BE2C (cell line): ENCODE data around the gene RAPGEF2.
"Not testable (repeated sequence)": the region's sequence is repeated elsewhere in the genome, so short reads cannot be mapped to it uniquely, and the experiment has no call there.

Source experiments
- DNase-seq: peaks from one replicate; pipeline ENCODE4 v3.0.0-alpha.2; 2020
- H3K27me3 ChIP-seq: fragments of 250-450 bp; sonication (Bioruptor Pico); 2 replicates; pipeline ENCODE4 v1.5.1; 2020; ENCODE audit warnings: mild to moderate bottlenecking
- H3K36me3 ChIP-seq: fragments of 250-450 bp; sonication (Bioruptor Pico); 2 replicates; pipeline ENCODE4 v1.5.1; 2020; ENCODE audit warnings: mild to moderate bottlenecking
- H3K4me1 ChIP-seq: fragments of 250-450 bp; sonication (Bioruptor Pico); 2 replicates; pipeline ENCODE4 v1.5.1; 2020
- H3K4me3 ChIP-seq: 2 replicates; pipeline ENCODE4 v1.5.1; 2011; ENCODE audit warnings: low read depth, low read length
- H3K9me3 ChIP-seq: fragments of 250-450 bp; sonication (Bioruptor Pico); 2 replicates; pipeline ENCODE4 v1.5.1; 2020
- CTCF ChIP-seq: IDR thresholded peaks from 2 replicates; pipeline ENCODE4 v1.5.1; 2012; ENCODE audit warnings: mild to moderate bottlenecking, low read depth, low read length

Gene RAPGEF2

GRCh38 chr4:159158985-159159384, 56.1 kb downstream of the RAPGEF2 start:
- Histone ChIP-seq H3K9me3 (no peaks in the 10 kb centered on the region), H3K4me1 (peaks cover 9% of the 10 kb centered on the region; the same call in 1 of the 2 replicates), H3K36me3 (no peaks in the 10 kb centered on the region), H3K27me3 (no peaks in the 10 kb centered on the region), H3K4me3 (no peak overlapping the region)
- no peak for DNase-seq
- no peak for TF ChIP-seq CTCF

GRCh38 chr4:159159611-159160010, 56.7 kb downstream of the RAPGEF2 start:
- Histone ChIP-seq H3K4me3 (no peak overlapping the region), H3K36me3 (no peaks in the 10 kb centered on the region), H3K27me3 (no peaks in the 10 kb centered on the region), H3K9me3 (no peaks in the 10 kb centered on the region), H3K4me1 (peaks cover 9% of the 10 kb centered on the region; the same call in 1 of the 2 replicates)
- TF ChIP-seq CTCF = no peak
- no peak for DNase-seq

- DNase-seq = no peak
- H3K36me3 ChIP-seq = no peaks in the 10 kb centered on the region
- no peak for TF ChIP-seq CTCF
- H3K4me3 ChIP-seq = no peak overlapping the region
- no peaks in the 10 kb centered on the region for H3K9me3 ChIP-seq
- H3K27me3 ChIP-seq = no peaks in the 10 kb centered on the region
- peaks cover 9% of the 10 kb centered on the region; the same call in 1 of the 2 replicates for H3K4me1 ChIP-seq
These were observed 57.4 kb downstream of the RAPGEF2 start for GRCh38 chr4:159160242-159160641.

- not testable (repeated sequence) for H3K36me3 ChIP-seq, H3K4me3 ChIP-seq, H3K4me1 ChIP-seq, H3K9me3 ChIP-seq, H3K27me3 ChIP-seq, DNase-seq
These were observed 58.6 kb downstream of the RAPGEF2 start for GRCh38 chr4:159161436-159161835.

- TF ChIP-seq CTCF = no peak
- Histone ChIP-seq H3K4me1 (peaks cover 9% of the 10 kb centered on the region; the same call in 1 of the 2 replicates), H3K9me3 (no peaks in the 10 kb centered on the region), H3K4me3 (no peak overlapping the region), H3K27me3 (no peaks in the 10 kb centered on the region), H3K36me3 (no peaks in the 10 kb centered on the region)
- DNase-seq = no peak
These were observed 59.7 kb downstream of the RAPGEF2 start for GRCh38 chr4:159162576-159162975.

GRCh38 chr4:159163521-159163920, 60.6 kb downstream of the RAPGEF2 start:
- no peak overlapping the region for H3K4me3 ChIP-seq
- peaks cover 6% of the 10 kb centered on the region; the same call in 1 of the 2 replicates for H3K4me1 ChIP-seq
- H3K9me3 ChIP-seq = no peaks in the 10 kb centered on the region
- H3K27me3 ChIP-seq = no peaks in the 10 kb centered on the region
- no peaks in the 10 kb centered on the region for H3K36me3 ChIP-seq
- no peak for TF ChIP-seq CTCF
- no peak for DNase-seq
